Measurements from ENCODE around the gene CD109.
"Not testable (repeated sequence)": the region's sequence is repeated elsewhere in the genome, so short reads cannot be mapped to it uniquely, and the experiment has no call there.

Gene CD109

GRCh38 chr6:73690056-73690455, 5.9 kb upstream of the CD109 start:
- DNase-seq = no peak

GRCh38 chr6:73691512-73691911, 4.5 kb upstream of the CD109 start:
- no peak for DNase-seq

GRCh38 chr6:73694711-73695411, 1.1 kb upstream of the CD109 start:
- DNase-seq = no peak

GRCh38 chr6:73696966-73697655, 1.1 kb downstream of the CD109 start:
- DNase-seq = no peak

- DNase-seq = no peak
These were observed 3.9 kb downstream of the CD109 start for GRCh38 chr6:73699676-73700459.

- no peak for DNase-seq
These were observed 6.4 kb downstream of the CD109 start for GRCh38 chr6:73702444-73702843.

GRCh38 chr6:73703466-73703865, 7.5 kb downstream of the CD109 start:
- DNase-seq = no peak

- DNase-seq = no peak
These were observed 8.3 kb downstream of the CD109 start for GRCh38 chr6:73704260-73704659.

GRCh38 chr6:73704798-73705197, 8.8 kb downstream of the CD109 start:
- no peak for DNase-seq

GRCh38 chr6:73706971-73707370, 11.0 kb downstream of the CD109 start:
- no peak for DNase-seq

GRCh38 chr6:73710470-73710869, 14.5 kb downstream of the CD109 start:
- no peak for DNase-seq

- DNase-seq = no peak
These were observed 14.9 kb downstream of the CD109 start for GRCh38 chr6:73710948-73711347.

- DNase-seq = no peak
These were observed 16.7 kb downstream of the CD109 start for GRCh38 chr6:73712535-73713173.

- DNase-seq = no peak
These were observed 17.6 kb downstream of the CD109 start for GRCh38 chr6:73713426-73714147.

GRCh38 chr6:73715111-73715508, 19.1 kb downstream of the CD109 start:
- not testable (repeated sequence) for DNase-seq

- no peak for DNase-seq
These were observed 23.0 kb downstream of the CD109 start for GRCh38 chr6:73719046-73719445.

- no peak for DNase-seq
These were observed 26.5 kb downstream of the CD109 start for GRCh38 chr6:73722318-73723060.

GRCh38 chr6:73723480-73723879, 27.5 kb downstream of the CD109 start:
- DNase-seq = not testable (repeated sequence)

GRCh38 chr6:73724389-73724788, 28.4 kb downstream of the CD109 start:
- DNase-seq = no peak

GRCh38 chr6:73725192-73725591, 29.2 kb downstream of the CD109 start:
- DNase-seq = not testable (repeated sequence)

- DNase-seq = no peak
These were observed 31.1 kb downstream of the CD109 start for GRCh38 chr6:73727114-73727513.

Data from NCI-H510A (cell line).